ENCODE results near the gene IL33.
"Not testable (repeated sequence)": the region's sequence is repeated elsewhere in the genome, so short reads cannot be mapped to it uniquely, and the experiment has no call there.

IL33 gene

GRCh38 chr9:6215562-6215961 is at the start of gene IL33:
IL33 (plus strand) TSS chr9:6215807; CDS start chr9:6241695, 25,888 bp downstream.
- in situ Hi-C loops (cut with HindIII; ENCODE audit: low sequenced_read_pairs): no loop called here

GRCh38 chr9:6171667-6172066 is 43.9 kb upstream of the IL33 start:
- in situ Hi-C loops (cut with HindIII; ENCODE audit: low sequenced_read_pairs): no loop called here

- in situ Hi-C loops (cut with HindIII; ENCODE audit: low sequenced_read_pairs): no loop called here
Measured at GRCh38 chr9:6173914-6174313, 41.7 kb upstream of the IL33 start.

GRCh38 chr9:6182549-6183226 is 32.9 kb upstream of the IL33 start:
- in situ Hi-C loops (cut with HindIII; ENCODE audit: low sequenced_read_pairs): not testable (repeated sequence)

GRCh38 chr9:6183227-6183551 is 32.4 kb upstream of the IL33 start:
- in situ Hi-C loops (cut with HindIII; ENCODE audit: low sequenced_read_pairs): no loop called here

- in situ Hi-C loops (cut with HindIII; ENCODE audit: low sequenced_read_pairs): no loop called here
Measured at GRCh38 chr9:6183627-6184026, 32.0 kb upstream of the IL33 start.

- in situ Hi-C loops (cut with HindIII; ENCODE audit: low sequenced_read_pairs): loop anchor here (5.0 kb wide), 1 partner anchor 68 kb away; no protein-coding TSS in a partner anchor
Measured at GRCh38 chr9:6184749-6185645, 30.6 kb upstream of the IL33 start.

GRCh38 chr9:6186691-6187090 is 28.9 kb upstream of the IL33 start:
- in situ Hi-C loops (cut with HindIII; ENCODE audit: low sequenced_read_pairs): loop anchor here (5.0 kb wide), 1 partner anchor 69 kb away; no protein-coding TSS in a partner anchor

- in situ Hi-C loops (cut with HindIII; ENCODE audit: low sequenced_read_pairs): loop anchor here (5.0 kb wide), 1 partner anchor 70 kb away; no protein-coding TSS in a partner anchor
Measured at GRCh38 chr9:6187272-6187671, 28.3 kb upstream of the IL33 start.

GRCh38 chr9:6188466-6188865 is 27.1 kb upstream of the IL33 start:
- in situ Hi-C loops (cut with HindIII; ENCODE audit: low sequenced_read_pairs): loop anchor here (5.0 kb wide), 1 partner anchor 71 kb away; no protein-coding TSS in a partner anchor

- in situ Hi-C loops (cut with HindIII; ENCODE audit: low sequenced_read_pairs): loop anchor here (5.0 kb wide), 1 partner anchor 72 kb away; no protein-coding TSS in a partner anchor
Measured at GRCh38 chr9:6188906-6189305, 26.7 kb upstream of the IL33 start.

GRCh38 chr9:6194934-6195333 is 20.7 kb upstream of the IL33 start:
- in situ Hi-C loops (cut with HindIII; ENCODE audit: low sequenced_read_pairs): no loop called here

- in situ Hi-C loops (cut with HindIII; ENCODE audit: low sequenced_read_pairs): no loop called here
Measured at GRCh38 chr9:6195714-6196360, 19.8 kb upstream of the IL33 start.

- in situ Hi-C loops (cut with HindIII; ENCODE audit: low sequenced_read_pairs): no loop called here
Measured at GRCh38 chr9:6197330-6197729, 18.3 kb upstream of the IL33 start.

- in situ Hi-C loops (cut with HindIII; ENCODE audit: low sequenced_read_pairs): no loop called here
Measured at GRCh38 chr9:6198251-6198650, 17.4 kb upstream of the IL33 start.

- in situ Hi-C loops (cut with HindIII; ENCODE audit: low sequenced_read_pairs): no loop called here
Measured at GRCh38 chr9:6199596-6199995, 16.0 kb upstream of the IL33 start.

- in situ Hi-C loops (cut with HindIII; ENCODE audit: low sequenced_read_pairs): no loop called here
Measured at GRCh38 chr9:6200761-6201160, 14.8 kb upstream of the IL33 start.

GRCh38 chr9:6209966-6210365 is 5.6 kb upstream of the IL33 start:
- in situ Hi-C loops (cut with HindIII; ENCODE audit: low sequenced_read_pairs): no loop called here

- in situ Hi-C loops (cut with HindIII; ENCODE audit: low sequenced_read_pairs): no loop called here
Measured at GRCh38 chr9:6212722-6213375, 2.8 kb upstream of the IL33 start.

GRCh38 chr9:6214434-6214833 is 1.2 kb upstream of the IL33 start:
- in situ Hi-C loops (cut with HindIII; ENCODE audit: low sequenced_read_pairs): no loop called here

GRCh38 chr9:6214903-6215302 is 704 bp upstream of the IL33 start:
- in situ Hi-C loops (cut with HindIII; ENCODE audit: low sequenced_read_pairs): no loop called here

Measured in endothelial cell of hepatic sinusoid (primary cell).